ENCODE measurements around the gene SPOP.
A peak's percentile ranks its signal among the peaks of the same experiment; 100 is the strongest.

Gene SPOP

DNA sequence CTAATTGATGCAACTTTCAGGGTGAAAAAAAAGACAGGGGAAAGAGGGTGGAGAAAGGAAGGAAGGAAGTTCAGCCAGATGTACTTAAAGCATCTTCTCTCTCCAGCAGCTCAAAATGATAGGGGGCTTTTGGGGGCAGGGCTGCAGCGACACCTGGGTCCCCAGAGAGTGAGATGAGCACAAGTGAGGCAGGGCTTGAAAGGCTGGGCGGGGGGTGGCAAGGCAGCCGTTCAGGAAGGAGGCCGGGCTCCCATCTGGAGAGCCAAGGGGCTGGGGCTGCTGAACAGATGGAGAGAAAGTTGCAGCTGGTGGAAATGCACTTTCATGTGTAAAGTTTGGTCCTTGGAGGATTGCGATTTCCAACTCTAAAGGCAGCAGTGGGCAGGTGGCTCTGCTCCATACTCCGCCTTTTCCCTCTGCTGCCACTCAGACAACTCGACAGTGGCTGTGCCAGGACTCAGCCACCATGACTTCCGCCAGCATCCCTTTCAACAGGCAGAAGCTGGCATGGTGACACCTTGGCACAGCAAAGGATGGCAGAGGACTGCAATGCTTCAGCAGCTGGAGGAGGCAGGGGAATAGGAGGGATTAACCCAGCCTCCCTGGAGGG, 22.2 kb upstream of the SPOP start:
- peaks cover 58% of the 10 kb centered on the region for H3K36me3 ChIP-seq
- H3K4me3 ChIP-seq (ENCODE audit: low read depth in 1 of 2, low read length in 1 of 2) = no peak overlapping the region
- H3K27ac ChIP-seq = no peak overlapping the region
- H3K9me3 ChIP-seq = no peaks in the 10 kb centered on the region
- H3K4me1 ChIP-seq (ENCODE audit: control insufficient read depth in 1 of 2, insufficient read depth in 1 of 2, low read depth in 1 of 2, low read length in 1 of 2) = peaks cover 2 to 7% of the 10 kb centered on the region in 2 experiments
- no peaks in the 10 kb centered on the region for H3K27me3 ChIP-seq
- no peak for TF ChIP-seq CTCF (IDR thresholded peaks at IDR 0.05)

DNA sequence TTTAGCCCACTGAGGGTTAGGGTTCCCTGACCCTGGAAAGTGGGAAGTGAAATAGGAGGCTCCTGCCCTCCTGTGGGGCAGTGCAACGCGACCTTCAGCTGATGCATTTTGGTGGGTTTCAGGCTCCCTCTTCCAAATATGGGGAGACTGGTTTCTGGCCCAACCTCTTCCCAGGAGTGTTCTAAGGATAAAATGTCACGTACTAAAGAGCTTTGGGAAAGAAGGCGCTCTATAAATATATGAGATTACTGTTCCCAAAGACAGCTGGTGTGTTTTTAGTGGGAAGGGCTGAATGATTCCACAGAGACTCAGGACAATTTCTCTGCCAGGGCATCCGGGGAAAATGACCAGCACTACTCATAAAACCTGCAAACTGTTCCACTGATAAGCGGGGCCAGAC, 20.1 kb upstream of the SPOP start:
- no peak for TF ChIP-seq CTCF (IDR thresholded peaks at IDR 0.05)
- peaks cover 2 to 7% of the 10 kb centered on the region in 2 experiments for H3K4me1 ChIP-seq (ENCODE audit: control insufficient read depth in 1 of 2, insufficient read depth in 1 of 2, low read depth in 1 of 2, low read length in 1 of 2)
- no peak overlapping the region for H3K27ac ChIP-seq
- H3K36me3 ChIP-seq = peaks cover 37% of the 10 kb centered on the region
- H3K27me3 ChIP-seq = peaks cover 8% of the 10 kb centered on the region
- H3K4me3 ChIP-seq (ENCODE audit: low read depth in 1 of 2, low read length in 1 of 2) = no peak overlapping the region
- no peaks in the 10 kb centered on the region for H3K9me3 ChIP-seq

DNA sequence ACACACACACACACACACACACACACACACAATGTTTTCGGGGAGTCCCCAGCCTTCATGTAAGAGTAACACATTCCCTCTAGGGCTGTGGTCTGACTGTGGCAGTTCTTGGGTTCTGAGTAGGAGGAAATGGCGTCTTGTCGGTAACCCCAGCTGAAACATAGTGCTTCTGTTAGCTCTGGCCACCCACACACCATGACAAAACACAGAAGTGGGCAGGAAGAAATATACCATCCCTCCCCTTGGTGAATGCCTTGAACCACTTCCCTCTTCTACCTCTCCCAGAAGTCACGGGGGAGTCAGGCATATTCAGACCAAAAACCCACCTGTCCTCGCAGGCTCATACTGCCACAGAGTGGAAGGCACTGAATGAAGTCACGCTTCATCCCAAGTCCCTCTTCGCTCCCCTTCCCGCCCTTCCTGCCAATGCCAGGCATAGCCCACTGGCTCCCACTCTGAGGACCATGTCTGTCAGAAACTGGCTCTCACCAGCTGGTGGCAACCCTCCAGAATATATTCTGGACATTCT, 18.4 kb upstream of the SPOP start:
- no peak overlapping the region for H3K27ac ChIP-seq
- no peaks in the 10 kb centered on the region for H3K9me3 ChIP-seq
- TF ChIP-seq CTCF (IDR thresholded peaks at IDR 0.05) = no peak
- H3K4me1 ChIP-seq (ENCODE audit: control insufficient read depth in 1 of 2, insufficient read depth in 1 of 2, low read depth in 1 of 2, low read length in 1 of 2) = peaks cover 2 to 7% of the 10 kb centered on the region in 2 experiments
- H3K36me3 ChIP-seq = peaks cover 20% of the 10 kb centered on the region
- peaks cover 15% of the 10 kb centered on the region for H3K27me3 ChIP-seq
- H3K4me3 ChIP-seq (ENCODE audit: low read depth in 1 of 2, low read length in 1 of 2) = no peak overlapping the region

- H3K9me3 ChIP-seq = no peaks in the 10 kb centered on the region
- no peak overlapping the region for H3K4me3 ChIP-seq (ENCODE audit: low read depth in 1 of 2, low read length in 1 of 2)
- TF ChIP-seq CTCF (IDR thresholded peaks at IDR 0.05) = no peak
- H3K4me1 ChIP-seq (ENCODE audit: control insufficient read depth in 1 of 2, insufficient read depth in 1 of 2, low read depth in 1 of 2, low read length in 1 of 2) = peaks cover 2 to 7% of the 10 kb centered on the region in 2 experiments
- no peak overlapping the region for H3K27ac ChIP-seq
- H3K27me3 ChIP-seq = peaks cover 15% of the 10 kb centered on the region
- H3K36me3 ChIP-seq = peaks cover 15% of the 10 kb centered on the region
These were observed 17.9 kb upstream of the SPOP start for GRCh38 chr17:49695698-49696232.

GRCh38 chr17:49694847-49695697, 17.2 kb upstream of the SPOP start:
- Histone ChIP-seq H3K27me3 (peaks cover 15% of the 10 kb centered on the region), H3K27ac (no peak overlapping the region), H3K4me3 (ENCODE audit: low read depth in 1 of 2, low read length in 1 of 2) (no peak overlapping the region), H3K9me3 (no peaks in the 10 kb centered on the region), H3K4me1 (ENCODE audit: control insufficient read depth in 1 of 2, insufficient read depth in 1 of 2, low read depth in 1 of 2, low read length in 1 of 2) (peaks cover 2 to 7% of the 10 kb centered on the region in 2 experiments), H3K36me3 (peaks cover 8% of the 10 kb centered on the region)
- peak; percentile 95 for TF ChIP-seq CTCF (IDR thresholded peaks at IDR 0.05)

All from neutrophil (primary cell).